ENCODE measurements around the gene C1orf116. TPM values are rescaled to one million over a fixed set of nuclear protein-coding genes. Genes with fewer than 3 reads are reported as not detected.
"Not testable (repeated sequence)": the region's sequence is repeated elsewhere in the genome, so short reads cannot be mapped to it uniquely, and the experiment has no call there.

The C1orf116 gene
- polyA plus RNA-seq, 4 donors: 9.8 to 32.1 (median 24.3) TPM

- FAIRE-seq: no peak
- peaks cover 2 to 4% (median 3%) of the 10 kb centered on the region in 3 donors for H3K36me3 ChIP-seq (ENCODE audit: control insufficient read depth in 3 of 3, insufficient read depth in 2 of 3, low read depth in 1 of 3, low read length in 3 of 3)
- H3K4me3 ChIP-seq (ENCODE audit: low read depth in 1 of 3, low read length in 3 of 3): peak overlapping the region in 2 of 3 donors; percentile 86 to 98
- H3K9me3 ChIP-seq (ENCODE audit: control insufficient read depth in 2 of 2, insufficient read depth in 1 of 2, low read depth in 1 of 2, low read length in 1 of 2): no peaks in the 10 kb centered on the region
- WGBS, 3 donors: 28 to 56% (median 37%) methylated on average over 8 of the region's 8 CpGs
- no peak for DNase-seq
- H3K27me3 ChIP-seq (ENCODE audit: control insufficient read depth in 3 of 3, insufficient read depth in 3 of 3, low read length in 3 of 3): no peaks in the 10 kb centered on the region
- peaks cover 1 to 29% (median 8%) of the 10 kb centered on the region in 3 donors for H3K4me1 ChIP-seq (ENCODE audit: control insufficient read depth in 3 of 3, insufficient read depth in 2 of 3, low read depth in 1 of 3, low read length in 2 of 3)
- no peak overlapping the region for H3K27ac ChIP-seq (ENCODE audit: low read depth in 1 of 3, low read length in 2 of 3)
Measured at GRCh38 chr1:207049514-207049913, 17.0 kb upstream of the C1orf116 start.

GRCh38 chr1:207049054-207049453, 16.5 kb upstream of the C1orf116 start:
- Histone ChIP-seq H3K27ac (ENCODE audit: low read depth in 1 of 3, low read length in 2 of 3) (no peak overlapping the region), H3K4me3 (ENCODE audit: low read depth in 1 of 3, low read length in 3 of 3) (no peak overlapping the region), H3K27me3 (ENCODE audit: control insufficient read depth in 3 of 3, insufficient read depth in 3 of 3, low read length in 3 of 3) (no peaks in the 10 kb centered on the region), H3K9me3 (ENCODE audit: control insufficient read depth in 2 of 2, insufficient read depth in 1 of 2, low read depth in 1 of 2, low read length in 1 of 2) (no peaks in the 10 kb centered on the region), H3K4me1 (ENCODE audit: control insufficient read depth in 3 of 3, insufficient read depth in 2 of 3, low read depth in 1 of 3, low read length in 2 of 3) (peaks cover 1 to 25% (median 8%) of the 10 kb centered on the region in 3 donors), H3K36me3 (ENCODE audit: control insufficient read depth in 3 of 3, insufficient read depth in 2 of 3, low read depth in 1 of 3, low read length in 3 of 3) (peaks cover 2 to 4% (median 3%) of the 10 kb centered on the region in 3 donors)
- DNase-seq (no peak), FAIRE-seq (no peak)
- 70 to 86% (median 77%) methylated on average over 4 of the region's 4 CpGs for WGBS, 3 donors

GRCh38 chr1:207048041-207048440, 15.5 kb upstream of the C1orf116 start:
- FAIRE-seq: no peak

GRCh38 chr1:207047505-207047904, 14.9 kb upstream of the C1orf116 start:
- 83 to 90% (median 86%) methylated on average over 1 of the region's 1 CpG for WGBS, 3 donors
- Histone ChIP-seq H3K27me3 (ENCODE audit: control insufficient read depth in 3 of 3, insufficient read depth in 3 of 3, low read length in 3 of 3) (no peaks in the 10 kb centered on the region), H3K9me3 (ENCODE audit: control insufficient read depth in 2 of 2, insufficient read depth in 1 of 2, low read depth in 1 of 2, low read length in 1 of 2) (no peaks in the 10 kb centered on the region), H3K27ac (ENCODE audit: low read depth in 1 of 3, low read length in 2 of 3) (no peak overlapping the region), H3K4me1 (ENCODE audit: control insufficient read depth in 3 of 3, insufficient read depth in 2 of 3, low read depth in 1 of 3, low read length in 2 of 3) (peaks cover 1 to 23% (median 8%) of the 10 kb centered on the region in 3 donors), H3K36me3 (ENCODE audit: control insufficient read depth in 3 of 3, insufficient read depth in 2 of 3, low read depth in 1 of 3, low read length in 3 of 3) (peaks cover 2 to 4% (median 3%) of the 10 kb centered on the region in 3 donors), H3K4me3 (ENCODE audit: low read depth in 1 of 3, low read length in 3 of 3) (no peak overlapping the region)
- FAIRE-seq (no peak), DNase-seq (no peak)

More at GRCh38 chr1:207048041-207048440, 15.5 kb upstream of the C1orf116 start:
- no peak overlapping the region for H3K27ac ChIP-seq (ENCODE audit: low read depth in 1 of 3, low read length in 2 of 3)
- no peak for DNase-seq
- no peaks in the 10 kb centered on the region for H3K9me3 ChIP-seq (ENCODE audit: control insufficient read depth in 2 of 2, insufficient read depth in 1 of 2, low read depth in 1 of 2, low read length in 1 of 2)
- peaks cover 2 to 4% (median 3%) of the 10 kb centered on the region in 3 donors for H3K36me3 ChIP-seq (ENCODE audit: control insufficient read depth in 3 of 3, insufficient read depth in 2 of 3, low read depth in 1 of 3, low read length in 3 of 3)
- WGBS, 3 donors: 63 to 80% (median 73%) methylated on average over 6 of the region's 6 CpGs
- no peak overlapping the region for H3K4me3 ChIP-seq (ENCODE audit: low read depth in 1 of 3, low read length in 3 of 3)
- no peaks in the 10 kb centered on the region for H3K27me3 ChIP-seq (ENCODE audit: control insufficient read depth in 3 of 3, insufficient read depth in 3 of 3, low read length in 3 of 3)
- H3K4me1 ChIP-seq (ENCODE audit: control insufficient read depth in 3 of 3, insufficient read depth in 2 of 3, low read depth in 1 of 3, low read length in 2 of 3): peaks cover 1 to 24% (median 8%) of the 10 kb centered on the region in 3 donors

GRCh38 chr1:207045453-207045852, 12.9 kb upstream of the C1orf116 start:
- Histone ChIP-seq H3K4me3 (ENCODE audit: low read depth in 1 of 3, low read length in 3 of 3) (no peak overlapping the region), H3K36me3 (ENCODE audit: control insufficient read depth in 3 of 3, insufficient read depth in 2 of 3, low read depth in 1 of 3, low read length in 3 of 3) (peaks cover 2 to 4% (median 3%) of the 10 kb centered on the region in 3 donors), H3K9me3 (ENCODE audit: control insufficient read depth in 2 of 2, insufficient read depth in 1 of 2, low read depth in 1 of 2, low read length in 1 of 2) (no peaks in the 10 kb centered on the region), H3K27ac (ENCODE audit: low read depth in 1 of 3, low read length in 2 of 3) (no peak overlapping the region), H3K4me1 (ENCODE audit: control insufficient read depth in 3 of 3, insufficient read depth in 2 of 3, low read depth in 1 of 3, low read length in 2 of 3) (peaks cover 0 to 8% (median 3%) of the 10 kb centered on the region in 3 donors), H3K27me3 (ENCODE audit: control insufficient read depth in 3 of 3, insufficient read depth in 3 of 3, low read length in 3 of 3) (no peaks in the 10 kb centered on the region)
- 69 to 77% (median 70%) methylated on average over 2 of the region's 2 CpGs for WGBS, 3 donors
- DNase-seq (no peak), FAIRE-seq (no peak)

GRCh38 chr1:207041397-207041796, 8.8 kb upstream of the C1orf116 start:
- DNase-seq; H3K27me3 ChIP-seq (ENCODE audit: control insufficient read depth in 3 of 3, insufficient read depth in 3 of 3, low read length in 3 of 3); H3K36me3 ChIP-seq (ENCODE audit: control insufficient read depth in 3 of 3, insufficient read depth in 2 of 3, low read depth in 1 of 3, low read length in 3 of 3); FAIRE-seq; H3K9me3 ChIP-seq (ENCODE audit: control insufficient read depth in 2 of 2, insufficient read depth in 1 of 2, low read depth in 1 of 2, low read length in 1 of 2); H3K4me3 ChIP-seq (ENCODE audit: low read depth in 1 of 3, low read length in 3 of 3); H3K27ac ChIP-seq (ENCODE audit: low read depth in 1 of 3, low read length in 2 of 3): not testable (repeated sequence)
- peaks cover 0 to 12% (median 3%) of the 10 kb centered on the region in 3 donors for H3K4me1 ChIP-seq (ENCODE audit: control insufficient read depth in 3 of 3, insufficient read depth in 2 of 3, low read depth in 1 of 3, low read length in 2 of 3)
- WGBS, 3 donors: 91 to 93% (median 92%) methylated on average over 2 of the region's 2 CpGs

GRCh38 chr1:207040181-207040533, 7.6 kb upstream of the C1orf116 start:
- DNase-seq (no peak), FAIRE-seq (no peak)
- Histone ChIP-seq H3K36me3 (ENCODE audit: control insufficient read depth in 3 of 3, insufficient read depth in 2 of 3, low read depth in 1 of 3, low read length in 3 of 3) (no peaks in the 10 kb centered on the region), H3K9me3 (ENCODE audit: control insufficient read depth in 2 of 2, insufficient read depth in 1 of 2, low read depth in 1 of 2, low read length in 1 of 2) (no peaks in the 10 kb centered on the region), H3K4me3 (ENCODE audit: low read depth in 1 of 3, low read length in 3 of 3) (no peak overlapping the region), H3K27me3 (ENCODE audit: control insufficient read depth in 3 of 3, insufficient read depth in 3 of 3, low read length in 3 of 3) (no peaks in the 10 kb centered on the region), H3K27ac (ENCODE audit: low read depth in 1 of 3, low read length in 2 of 3) (no peak overlapping the region), H3K4me1 (ENCODE audit: control insufficient read depth in 3 of 3, insufficient read depth in 2 of 3, low read depth in 1 of 3, low read length in 2 of 3) (peaks cover 0 to 9% (median 0%) of the 10 kb centered on the region in 3 donors)
- WGBS, 3 donors: 52 to 65% (median 61%) methylated on average over 3 of the region's 3 CpGs

- Histone ChIP-seq H3K27me3 (ENCODE audit: control insufficient read depth in 3 of 3, insufficient read depth in 3 of 3, low read length in 3 of 3) (no peaks in the 10 kb centered on the region), H3K4me3 (ENCODE audit: low read depth in 1 of 3, low read length in 3 of 3) (no peak overlapping the region), H3K36me3 (ENCODE audit: control insufficient read depth in 3 of 3, insufficient read depth in 2 of 3, low read depth in 1 of 3, low read length in 3 of 3) (no peaks in the 10 kb centered on the region), H3K9me3 (ENCODE audit: control insufficient read depth in 2 of 2, insufficient read depth in 1 of 2, low read depth in 1 of 2, low read length in 1 of 2) (no peaks in the 10 kb centered on the region), H3K27ac (ENCODE audit: low read depth in 1 of 3, low read length in 2 of 3) (no peak overlapping the region), H3K4me1 (ENCODE audit: control insufficient read depth in 3 of 3, insufficient read depth in 2 of 3, low read depth in 1 of 3, low read length in 2 of 3) (peaks cover 0 to 9% (median 0%) of the 10 kb centered on the region in 3 donors)
- WGBS, 3 donors: 80 to 86% (median 82%) methylated on average over 4 of the region's 4 CpGs
- FAIRE-seq: no peak
- peak in 1 of 2 donors; percentile 13 for DNase-seq
Measured at GRCh38 chr1:207039380-207040180, 7.0 kb upstream of the C1orf116 start.
